ENCODE results near the gene HS2ST1. TPM values are rescaled to one million over a fixed set of nuclear protein-coding genes. Genes with fewer than 3 reads are reported as not detected.

Gene HS2ST1
- total and polyA plus RNA-seq, 4 donors: 4.1 to 20.3 (median 8.8) TPM

DNA sequence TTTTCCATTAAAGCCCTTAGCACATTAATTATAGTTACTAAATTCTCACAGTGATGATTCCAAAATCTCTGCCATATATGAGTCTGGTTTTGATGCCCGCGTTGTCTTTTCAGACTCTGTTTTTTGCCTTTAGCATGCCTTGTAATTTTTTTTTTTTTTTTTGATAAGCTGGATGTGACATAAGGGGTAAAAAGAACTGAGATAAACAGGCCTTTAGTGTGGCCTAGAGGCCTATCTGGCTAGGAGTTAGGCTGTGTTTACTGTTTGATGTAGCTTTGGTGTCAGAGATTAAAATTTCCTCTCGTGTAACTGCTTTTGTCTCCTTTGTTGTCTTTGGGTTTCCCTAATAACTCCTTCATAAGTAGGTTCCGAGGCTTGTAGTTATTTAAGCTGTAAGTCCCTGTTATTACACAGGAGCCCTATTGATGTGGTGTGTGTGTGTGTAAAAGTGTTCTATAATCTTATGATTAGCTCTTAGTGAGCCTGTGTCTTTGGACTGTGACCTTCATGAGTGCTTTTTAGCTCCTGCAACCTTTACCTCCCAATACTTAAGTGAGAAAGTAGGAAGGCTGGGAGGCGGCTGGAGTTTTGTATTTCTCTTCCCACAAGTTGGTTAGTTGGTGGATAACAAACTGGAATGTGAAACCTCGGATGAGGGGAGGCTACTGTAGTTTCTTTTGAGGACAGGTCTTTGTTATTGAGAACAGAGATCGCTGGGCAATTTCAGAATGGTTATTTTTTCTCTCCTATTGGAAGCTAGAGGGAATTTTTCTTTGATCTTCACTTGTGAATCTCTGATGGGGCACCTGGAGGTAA is 19.3 kb downstream of the HS2ST1 start:
- Histone ChIP-seq H3K36me3 (ENCODE audit: control insufficient read depth in 1 of 2, insufficient read depth in 2 of 2, low read length in 1 of 2) (no peaks in the 10 kb centered on the region), H3K4me3 (ENCODE audit: low read length in 2 of 2) (no peak overlapping the region), H3K27ac (ENCODE audit: low read depth in 1 of 2, low read length in 2 of 2) (no peak overlapping the region), H3K4me1 (ENCODE audit: control insufficient read depth in 1 of 2, insufficient read depth in 2 of 2, low read length in 2 of 2) (no peaks in the 10 kb centered on the region), H3K27me3 (ENCODE audit: control insufficient read depth in 1 of 2, insufficient read depth in 2 of 2, low read length in 1 of 2) (no peaks in the 10 kb centered on the region), H3K9me3 (ENCODE audit: control insufficient read depth, low read length) (no peaks in the 10 kb centered on the region)
- ATAC-seq (ENCODE audit: low FRiP score) (no peak), DNase-seq (no peak)
- 76 to 86% methylated on average over 7 of the region's 7 CpGs for WGBS, 2 donors
- intact Hi-C loops (cut with DNase I): no loop called here

DNA sequence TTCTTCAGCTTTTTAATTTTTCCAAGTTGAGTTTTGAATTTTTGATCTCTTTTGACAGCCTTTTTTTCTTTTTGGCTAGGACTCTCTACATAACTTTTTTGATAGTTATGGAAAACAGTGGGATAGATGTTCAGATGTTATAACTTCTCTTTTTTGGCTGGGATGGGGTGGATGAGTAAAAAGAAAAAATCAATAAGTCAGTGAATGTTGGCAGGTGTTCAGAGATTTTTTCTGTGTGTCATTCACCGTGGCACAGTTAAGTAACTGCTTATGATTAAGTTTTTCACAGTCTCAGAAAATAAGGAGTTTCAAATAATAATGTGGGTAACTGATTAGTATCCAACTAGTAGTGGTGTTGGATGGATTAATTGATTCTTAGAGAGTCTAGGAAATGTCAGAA is 24.0 kb downstream of the HS2ST1 start:
- intact Hi-C loops (cut with DNase I): no loop called here
- ATAC-seq (ENCODE audit: low FRiP score): no peak
- no peak overlapping the region for H3K4me3 ChIP-seq (ENCODE audit: low read length in 2 of 2)
- H3K9me3 ChIP-seq (ENCODE audit: control insufficient read depth, low read length): no peaks in the 10 kb centered on the region
- no peaks in the 10 kb centered on the region for H3K36me3 ChIP-seq (ENCODE audit: control insufficient read depth in 1 of 2, insufficient read depth in 2 of 2, low read length in 1 of 2)
- DNase-seq: no peak
- H3K27ac ChIP-seq (ENCODE audit: low read depth in 1 of 2, low read length in 2 of 2): no peak overlapping the region
- no peaks in the 10 kb centered on the region for H3K27me3 ChIP-seq (ENCODE audit: control insufficient read depth in 1 of 2, insufficient read depth in 2 of 2, low read length in 1 of 2)
- H3K4me1 ChIP-seq (ENCODE audit: control insufficient read depth in 1 of 2, insufficient read depth in 2 of 2, low read length in 2 of 2): no peaks in the 10 kb centered on the region
- WGBS, 2 donors: 61 to 70% methylated on average over 1 of the region's 1 CpG

DNA sequence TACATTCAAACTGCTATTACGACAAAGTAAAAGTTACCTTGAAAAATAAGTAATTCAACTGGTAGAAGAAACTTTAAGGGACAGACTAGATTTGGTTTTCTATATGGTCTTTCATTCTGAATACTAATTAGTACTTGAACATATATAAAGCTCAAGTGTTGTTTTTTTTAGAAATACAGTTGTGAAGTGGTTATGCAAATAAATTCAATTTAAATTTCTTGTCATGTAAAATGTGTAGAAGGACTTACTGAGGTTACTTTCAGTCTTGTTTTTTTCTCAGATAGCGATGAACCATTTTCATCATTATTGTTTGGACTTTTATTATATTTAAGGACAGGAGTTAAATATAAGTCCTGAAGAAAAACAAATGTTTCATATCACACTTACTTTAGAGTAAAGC is 24.4 kb downstream of the HS2ST1 start:
- Histone ChIP-seq H3K4me3 (ENCODE audit: low read length in 2 of 2) (no peak overlapping the region), H3K4me1 (ENCODE audit: control insufficient read depth in 1 of 2, insufficient read depth in 2 of 2, low read length in 2 of 2) (no peaks in the 10 kb centered on the region), H3K27ac (ENCODE audit: low read depth in 1 of 2, low read length in 2 of 2) (no peak overlapping the region), H3K9me3 (ENCODE audit: control insufficient read depth, low read length) (no peaks in the 10 kb centered on the region), H3K36me3 (ENCODE audit: control insufficient read depth in 1 of 2, insufficient read depth in 2 of 2, low read length in 1 of 2) (no peaks in the 10 kb centered on the region), H3K27me3 (ENCODE audit: control insufficient read depth in 1 of 2, insufficient read depth in 2 of 2, low read length in 1 of 2) (no peaks in the 10 kb centered on the region)
- WGBS, 2 donors: 98 to 99% methylated on average over 2 of the region's 2 CpGs
- ATAC-seq (ENCODE audit: low FRiP score): no peak
- no peak for DNase-seq
- intact Hi-C loops (cut with DNase I): no loop called here

DNA sequence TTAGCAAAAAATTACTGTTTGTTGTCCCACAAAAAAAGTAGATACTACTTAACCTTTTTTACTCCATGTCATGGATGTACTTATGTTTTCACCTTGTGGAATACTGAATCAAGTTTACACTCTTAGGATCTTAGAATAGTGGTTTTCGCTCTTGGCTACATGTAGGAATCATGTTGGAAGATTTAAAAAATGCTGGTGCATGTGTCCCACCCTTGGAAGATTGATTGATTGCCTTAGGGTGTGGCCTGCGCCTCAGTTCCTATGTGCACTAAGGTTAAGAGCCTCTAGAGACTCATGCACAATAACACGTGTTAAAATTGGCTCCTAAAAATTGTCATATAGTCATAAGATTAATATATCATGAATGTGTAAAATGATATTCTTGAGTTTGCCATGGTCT is 25.0 kb downstream of the HS2ST1 start:
- DNase-seq: no peak
- ATAC-seq (ENCODE audit: low FRiP score): no peak
- WGBS, 2 donors: 74 to 80% methylated on average over 3 of the region's 3 CpGs
- Histone ChIP-seq H3K27me3 (ENCODE audit: control insufficient read depth in 1 of 2, insufficient read depth in 2 of 2, low read length in 1 of 2) (no peaks in the 10 kb centered on the region), H3K4me3 (ENCODE audit: low read length in 2 of 2) (no peak overlapping the region), H3K36me3 (ENCODE audit: control insufficient read depth in 1 of 2, insufficient read depth in 2 of 2, low read length in 1 of 2) (no peaks in the 10 kb centered on the region), H3K27ac (ENCODE audit: low read depth in 1 of 2, low read length in 2 of 2) (no peak overlapping the region), H3K4me1 (ENCODE audit: control insufficient read depth in 1 of 2, insufficient read depth in 2 of 2, low read length in 2 of 2) (no peaks in the 10 kb centered on the region), H3K9me3 (ENCODE audit: control insufficient read depth, low read length) (no peaks in the 10 kb centered on the region)
- intact Hi-C loops (cut with DNase I): no loop called here

DNA sequence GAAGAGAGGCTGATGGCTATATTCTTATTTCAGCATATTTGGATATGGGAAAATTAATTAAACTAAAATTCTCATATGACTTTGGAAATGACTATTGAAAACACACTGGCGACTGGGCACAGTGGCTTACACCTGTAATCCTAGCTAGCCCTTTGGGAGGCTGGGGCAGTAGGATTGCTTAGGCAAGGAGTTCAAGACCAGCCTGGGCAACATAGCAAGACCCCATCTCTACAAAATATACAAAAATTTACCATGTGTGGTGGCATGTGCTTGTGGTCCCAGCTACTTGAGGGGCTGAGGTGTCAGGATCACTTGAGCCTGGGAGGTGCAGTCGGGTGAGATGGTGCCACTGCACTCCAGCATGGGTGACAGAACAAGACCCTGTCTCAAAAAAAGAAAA is 26.2 kb downstream of the HS2ST1 start:
- H3K27me3 ChIP-seq (ENCODE audit: control insufficient read depth in 1 of 2, insufficient read depth in 2 of 2, low read length in 1 of 2): no peaks in the 10 kb centered on the region
- no peaks in the 10 kb centered on the region for H3K4me1 ChIP-seq (ENCODE audit: control insufficient read depth in 1 of 2, insufficient read depth in 2 of 2, low read length in 2 of 2)
- no peak for ATAC-seq (ENCODE audit: low FRiP score)
- intact Hi-C loops (cut with DNase I): no loop called here
- no peak for DNase-seq
- no peaks in the 10 kb centered on the region for H3K36me3 ChIP-seq (ENCODE audit: control insufficient read depth in 1 of 2, insufficient read depth in 2 of 2, low read length in 1 of 2)
- H3K4me3 ChIP-seq (ENCODE audit: low read length in 2 of 2): no peak overlapping the region
- no peak overlapping the region for H3K27ac ChIP-seq (ENCODE audit: low read depth in 1 of 2, low read length in 2 of 2)
- 98 to 99% methylated on average over 2 of the region's 2 CpGs for WGBS, 2 donors
- H3K9me3 ChIP-seq (ENCODE audit: control insufficient read depth, low read length): no peaks in the 10 kb centered on the region

DNA sequence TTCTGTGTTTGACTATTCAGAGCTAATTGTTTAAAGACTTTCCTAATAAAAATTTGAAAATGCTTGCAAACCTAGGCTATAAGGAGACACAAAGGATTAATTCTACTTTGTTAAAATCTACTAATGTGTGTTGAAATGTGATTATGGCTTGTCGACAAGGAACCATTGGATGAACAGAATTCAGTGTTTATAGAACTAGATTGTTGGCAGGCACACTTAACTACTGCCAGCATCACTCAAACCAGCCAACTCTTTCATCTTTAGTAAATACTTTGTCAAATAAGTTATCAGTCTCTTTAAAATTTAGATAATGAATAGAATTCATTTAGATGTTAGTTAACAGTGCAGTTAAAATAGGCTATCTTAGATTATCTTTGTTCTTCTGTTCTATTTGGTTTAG is 27.6 kb downstream of the HS2ST1 start:
- H3K4me1 ChIP-seq (ENCODE audit: control insufficient read depth in 1 of 2, insufficient read depth in 2 of 2, low read length in 2 of 2): no peaks in the 10 kb centered on the region
- intact Hi-C loops (cut with DNase I): no loop called here
- H3K27me3 ChIP-seq (ENCODE audit: control insufficient read depth in 1 of 2, insufficient read depth in 2 of 2, low read length in 1 of 2): no peaks in the 10 kb centered on the region
- DNase-seq (no peak), ATAC-seq (ENCODE audit: low FRiP score) (no peak)
- H3K36me3 ChIP-seq (ENCODE audit: control insufficient read depth in 1 of 2, insufficient read depth in 2 of 2, low read length in 1 of 2): no peaks in the 10 kb centered on the region
- no peak overlapping the region for H3K4me3 ChIP-seq (ENCODE audit: low read length in 2 of 2)
- H3K9me3 ChIP-seq (ENCODE audit: control insufficient read depth, low read length): no peaks in the 10 kb centered on the region
- 44 to 48% methylated on average over 1 of the region's 1 CpG for WGBS, 2 donors
- H3K27ac ChIP-seq (ENCODE audit: low read depth in 1 of 2, low read length in 2 of 2): no peak overlapping the region

DNA sequence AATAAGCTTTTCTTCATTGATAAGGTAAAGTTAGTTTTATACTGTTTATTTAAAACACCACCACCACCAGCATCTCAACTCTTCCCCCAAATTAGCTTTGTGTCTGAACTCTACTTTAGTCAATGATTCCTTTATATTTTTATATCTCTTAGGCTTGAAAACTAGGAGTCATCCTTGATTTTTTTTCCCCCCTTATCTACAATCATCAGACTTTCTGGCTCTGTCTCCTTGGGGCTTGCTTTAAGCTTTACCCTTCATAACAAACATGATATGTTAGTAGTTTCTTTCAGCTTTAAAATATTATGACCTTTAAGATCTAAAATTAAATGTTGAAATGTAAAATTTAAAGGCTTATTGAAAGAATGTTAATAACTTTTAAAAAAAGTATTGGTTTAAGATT is 28.3 kb downstream of the HS2ST1 start:
- no peak overlapping the region for H3K4me3 ChIP-seq (ENCODE audit: low read length in 2 of 2)
- intact Hi-C loops (cut with DNase I): no loop called here
- no peaks in the 10 kb centered on the region for H3K9me3 ChIP-seq (ENCODE audit: control insufficient read depth, low read length)
- ATAC-seq (ENCODE audit: low FRiP score) (no peak), DNase-seq (no peak)
- no peaks in the 10 kb centered on the region for H3K4me1 ChIP-seq (ENCODE audit: control insufficient read depth in 1 of 2, insufficient read depth in 2 of 2, low read length in 2 of 2)
- H3K27ac ChIP-seq (ENCODE audit: low read depth in 1 of 2, low read length in 2 of 2): no peak overlapping the region
- no peaks in the 10 kb centered on the region for H3K27me3 ChIP-seq (ENCODE audit: control insufficient read depth in 1 of 2, insufficient read depth in 2 of 2, low read length in 1 of 2)
- no peaks in the 10 kb centered on the region for H3K36me3 ChIP-seq (ENCODE audit: control insufficient read depth in 1 of 2, insufficient read depth in 2 of 2, low read length in 1 of 2)

DNA sequence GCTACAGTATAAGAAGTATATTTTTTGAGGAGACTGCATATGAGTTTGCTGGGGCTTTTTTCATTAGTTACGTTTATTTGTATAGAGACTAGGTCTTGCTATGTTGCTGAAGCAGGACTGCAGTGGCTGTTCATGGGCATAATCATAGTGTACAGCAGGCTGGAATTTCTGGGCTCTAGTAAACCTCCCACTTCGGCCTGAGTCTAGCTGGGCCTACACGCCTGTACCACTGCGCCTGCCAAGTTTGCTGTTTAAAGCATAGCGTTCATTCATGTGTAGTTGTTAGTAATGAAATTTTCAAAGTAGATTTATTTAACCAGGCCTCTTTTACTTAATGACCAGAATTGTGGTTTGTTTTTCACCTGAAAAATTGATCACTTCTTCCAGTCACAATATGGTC is 33.8 kb downstream of the HS2ST1 start:
- intact Hi-C loops (cut with DNase I): no loop called here
- H3K27ac ChIP-seq (ENCODE audit: low read depth in 1 of 2, low read length in 2 of 2): no peak overlapping the region

DNA sequence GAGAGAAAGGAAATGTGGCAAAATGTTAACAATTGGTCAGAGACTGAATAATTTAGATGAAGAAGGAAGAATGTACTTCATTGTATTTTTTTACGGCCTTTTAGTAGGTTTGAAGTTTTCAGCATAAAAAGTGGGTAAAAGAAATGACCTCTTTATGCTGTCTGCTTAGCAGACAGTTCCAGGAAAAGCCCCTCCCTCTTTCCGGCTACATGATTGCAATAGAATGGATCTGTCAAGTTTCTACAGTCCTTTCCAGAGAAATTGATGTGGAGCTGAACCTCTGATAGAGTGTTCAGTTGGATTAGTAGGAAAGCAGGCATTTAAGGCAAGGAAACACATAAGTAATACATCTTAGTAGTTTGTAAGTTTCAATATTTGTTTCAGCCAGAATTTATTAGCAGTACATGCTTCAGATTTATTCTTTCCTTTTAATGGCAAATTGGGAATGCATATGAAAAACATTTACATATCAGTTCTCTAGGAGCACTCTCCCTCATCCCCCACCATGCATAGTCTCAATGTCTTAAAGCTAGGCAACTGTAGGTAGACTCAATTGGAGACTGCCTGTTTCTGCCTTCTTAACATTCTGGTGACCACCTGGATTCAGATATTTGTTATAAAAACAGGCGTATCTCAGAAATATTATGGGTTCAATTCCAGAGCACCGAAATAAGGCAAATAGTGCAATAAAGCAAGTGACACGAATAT is 36.4 kb downstream of the HS2ST1 start:
- no peak for DNase-seq
- H3K36me3 ChIP-seq (ENCODE audit: control insufficient read depth in 1 of 2, insufficient read depth in 2 of 2, low read length in 1 of 2): no peaks in the 10 kb centered on the region
- H3K4me3 ChIP-seq (ENCODE audit: low read length in 2 of 2): no peak overlapping the region
- no peak for ATAC-seq (ENCODE audit: low FRiP score)
- WGBS, 2 donors: 88 to 91% methylated on average over 5 of the region's 5 CpGs
- intact Hi-C loops (cut with DNase I): no loop called here
- no peaks in the 10 kb centered on the region for H3K9me3 ChIP-seq (ENCODE audit: control insufficient read depth, low read length)
- H3K4me1 ChIP-seq (ENCODE audit: control insufficient read depth in 1 of 2, insufficient read depth in 2 of 2, low read length in 2 of 2): no peaks in the 10 kb centered on the region
- no peaks in the 10 kb centered on the region for H3K27me3 ChIP-seq (ENCODE audit: control insufficient read depth in 1 of 2, insufficient read depth in 2 of 2, low read length in 1 of 2)
- H3K27ac ChIP-seq (ENCODE audit: low read depth in 1 of 2, low read length in 2 of 2): no peak overlapping the region

More for the DNA sequence above, 33.8 kb downstream of the HS2ST1 start:
- DNase-seq (peak in 1 of 2 donors; percentile 38), ATAC-seq (ENCODE audit: low FRiP score) (no peak)
- no peaks in the 10 kb centered on the region for H3K4me1 ChIP-seq (ENCODE audit: control insufficient read depth in 1 of 2, insufficient read depth in 2 of 2, low read length in 2 of 2)
- H3K36me3 ChIP-seq (ENCODE audit: control insufficient read depth in 1 of 2, insufficient read depth in 2 of 2, low read length in 1 of 2): no peaks in the 10 kb centered on the region
- no peaks in the 10 kb centered on the region for H3K27me3 ChIP-seq (ENCODE audit: control insufficient read depth in 1 of 2, insufficient read depth in 2 of 2, low read length in 1 of 2)
- H3K9me3 ChIP-seq (ENCODE audit: control insufficient read depth, low read length): no peaks in the 10 kb centered on the region
- H3K4me3 ChIP-seq (ENCODE audit: low read length in 2 of 2): no peak overlapping the region
- WGBS, 2 donors: 40 to 45% methylated on average over 5 of the region's 5 CpGs

Data from aorta (tissue), 5 donors.